NT2/D1 (cell line): ENCODE measurements around the gene SYT15.
"Not testable (repeated sequence)": the region's sequence is repeated elsewhere in the genome, so short reads cannot be mapped to it uniquely, and the experiment has no call there.

ENCODE experiments used
- DNase-seq: peaks from one replicate; pipeline ENCODE4 v3.0.0-alpha.2; 2011; ENCODE audit warnings: low read depth, low spot score
- H3K27me3 ChIP-seq: 2 replicates; pipeline ENCODE4 v1.6.0; 2011; ENCODE audit warnings: mild to moderate bottlenecking; ENCODE audit not compliant: insufficient read length, insufficient read depth
- H3K36me3 ChIP-seq: 2 replicates; pipeline ENCODE4 v1.6.1; 2011; ENCODE audit warnings: mild to moderate bottlenecking, low read length, mixed read lengths; ENCODE audit not compliant: insufficient read depth, insufficient read length
- H3K4me1 ChIP-seq: 2 replicates; pipeline ENCODE4 v1.5.1; 2011; ENCODE audit not compliant: insufficient read depth, insufficient read length
- H3K4me3 ChIP-seq: 2 replicates; pipeline ENCODE4 v1.5.1; 2011; ENCODE audit warnings: low read depth; ENCODE audit not compliant: insufficient read length
- H3K9ac ChIP-seq: 2 replicates; pipeline ENCODE4 v1.6.0; 2011; ENCODE audit warnings: low read depth; ENCODE audit not compliant: insufficient read length
- H3K9me3 ChIP-seq: 2 replicates; pipeline ENCODE4 v1.5.1; 2011; ENCODE audit warnings: mild to moderate bottlenecking, low read length; ENCODE audit not compliant: insufficient read depth
- SUZ12 ChIP-seq: IDR thresholded peaks from 2 replicates; pipeline ENCODE4 v1.6.1; 2011; ENCODE audit not compliant: insufficient read length, insufficient read depth; ENCODE audit errors: extremely low read depth
- YY1 ChIP-seq: IDR thresholded peaks from 2 replicates; pipeline ENCODE4 v1.6.1; 2011; ENCODE audit not compliant: insufficient read length, insufficient read depth
- ZNF274 ChIP-seq: IDR thresholded peaks from 2 replicates; pipeline ENCODE4 v1.6.1; 2011; ENCODE audit warnings: mild to moderate bottlenecking, low read depth, low read length

The SYT15 gene

DNA sequence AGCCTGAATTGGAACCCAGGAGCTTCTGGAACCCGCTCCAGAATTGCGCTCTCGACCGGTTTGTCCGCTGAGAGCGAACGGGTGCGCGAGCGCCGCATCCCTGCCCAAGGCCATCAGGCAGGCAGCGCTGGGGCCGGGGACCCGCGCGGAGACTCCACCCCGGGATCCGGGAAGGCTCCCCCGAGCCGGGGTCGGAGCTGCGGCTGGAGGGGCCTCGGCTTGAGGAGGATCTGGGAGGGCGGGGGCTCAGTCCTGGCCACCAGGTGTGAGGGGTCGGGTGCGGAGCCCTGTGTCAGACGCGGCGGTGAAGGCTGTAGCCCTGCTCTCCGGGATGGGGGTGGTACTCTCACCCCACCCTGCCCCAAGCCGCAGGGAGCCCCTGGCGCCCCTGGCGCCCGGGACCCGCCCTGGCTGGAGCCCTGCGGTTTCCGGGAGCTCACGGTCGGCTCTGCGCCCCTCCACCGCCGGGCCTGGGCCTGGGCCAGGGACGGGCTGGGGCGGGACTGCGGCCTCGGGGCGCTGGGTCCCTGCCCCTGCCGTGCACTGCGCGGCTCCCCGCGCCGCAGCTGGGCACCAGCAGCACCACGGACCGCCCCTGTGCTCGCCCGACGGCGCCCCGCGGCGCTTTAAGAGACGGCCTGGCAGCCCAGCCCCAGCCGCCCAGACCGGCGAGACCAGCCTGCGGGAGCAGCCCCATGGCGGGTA lies at the start of gene SYT15:
Gene SYT15 (plus strand): TSS at position 655 of the 705 bp plus-strand sequence. CDS start 41 bp downstream, at position 696.
- H3K9me3 ChIP-seq, H3K9ac ChIP-seq, H3K4me3 ChIP-seq: not testable (repeated sequence)

DNA sequence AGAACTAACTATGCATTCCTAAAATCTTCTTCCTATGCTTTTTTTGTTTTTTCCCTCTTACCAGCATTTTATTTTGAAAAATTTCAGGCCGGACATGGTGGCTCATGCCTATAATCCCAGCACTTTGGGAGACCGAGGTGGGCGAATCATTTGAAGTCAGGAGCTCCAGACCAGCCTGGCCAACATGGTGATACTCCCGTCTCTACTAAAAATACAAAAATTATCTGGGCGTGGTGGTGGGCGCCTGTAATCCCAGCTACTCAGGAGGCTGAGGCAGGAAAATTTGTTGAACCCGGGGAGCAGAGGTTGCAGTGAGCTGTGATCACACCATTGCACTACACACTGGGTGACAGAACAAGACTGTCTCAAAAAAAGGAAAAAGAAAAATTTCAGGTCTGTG lies 49.2 kb upstream of the SYT15 start:
- not testable (repeated sequence) for H3K9me3 ChIP-seq, H3K27me3 ChIP-seq, H3K4me3 ChIP-seq, H3K36me3 ChIP-seq, H3K4me1 ChIP-seq, H3K9ac ChIP-seq, DNase-seq

More for the DNA sequence above, at the start of gene SYT15:
- not testable (repeated sequence) for H3K36me3 ChIP-seq, H3K4me1 ChIP-seq, DNase-seq, H3K27me3 ChIP-seq

DNA sequence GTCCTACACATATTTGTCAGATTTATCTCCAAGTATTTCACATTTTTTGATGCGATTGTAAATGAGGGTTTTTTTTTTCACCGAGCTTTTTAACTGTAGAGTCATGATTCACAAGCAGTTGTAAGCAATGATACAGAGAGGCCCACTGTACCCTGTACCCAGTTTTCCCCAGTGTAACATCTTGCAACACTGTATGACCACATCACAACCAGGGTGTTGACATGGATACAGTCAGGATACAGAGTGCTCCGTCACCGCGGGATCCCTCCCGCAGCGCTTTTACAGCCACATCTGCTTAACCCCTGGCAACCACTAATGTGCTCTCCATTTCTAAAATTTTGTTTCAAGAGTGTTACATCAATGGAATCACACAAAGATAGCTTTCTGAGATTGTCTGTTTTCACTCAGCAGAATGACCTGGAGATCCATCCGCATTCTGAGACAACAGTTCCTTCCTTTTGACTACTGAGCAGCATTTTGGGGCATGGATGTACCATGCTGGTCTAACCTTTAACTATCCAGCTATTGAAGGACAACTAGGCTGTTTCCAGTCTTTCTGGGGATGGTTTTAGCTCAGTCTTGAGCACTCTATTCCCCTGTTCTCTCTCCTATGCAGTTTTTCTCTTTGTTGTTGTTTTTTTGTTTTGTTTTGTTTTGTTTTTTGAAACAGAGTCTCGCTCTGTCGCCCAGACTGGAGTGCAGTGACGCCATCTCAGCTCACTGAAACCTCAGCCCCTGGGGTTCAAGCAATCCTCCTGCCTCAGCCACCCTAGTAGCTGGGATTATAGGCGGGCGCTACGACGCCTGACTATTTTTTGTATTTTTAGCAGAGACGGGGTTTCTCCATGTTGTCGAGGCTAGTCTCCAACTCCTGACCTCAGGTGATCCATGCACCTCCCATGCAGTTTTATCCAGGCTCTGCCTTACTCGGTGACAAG lies 48.4 kb upstream of the SYT15 start:
- H3K4me3 ChIP-seq, result no peak overlapping the region
- H3K4me1 ChIP-seq, result no peaks in the 10 kb centered on the region
- no peak for TF ChIP-seq YY1
- TF ChIP-seq ZNF274, result no peak
- no peak for TF ChIP-seq SUZ12
- no peaks in the 10 kb centered on the region for H3K27me3 ChIP-seq
- H3K9ac ChIP-seq, result no peak overlapping the region
- H3K9me3 ChIP-seq, result no peaks in the 10 kb centered on the region
- DNase-seq, result no peak
- H3K36me3 ChIP-seq, result no peaks in the 10 kb centered on the region

DNA sequence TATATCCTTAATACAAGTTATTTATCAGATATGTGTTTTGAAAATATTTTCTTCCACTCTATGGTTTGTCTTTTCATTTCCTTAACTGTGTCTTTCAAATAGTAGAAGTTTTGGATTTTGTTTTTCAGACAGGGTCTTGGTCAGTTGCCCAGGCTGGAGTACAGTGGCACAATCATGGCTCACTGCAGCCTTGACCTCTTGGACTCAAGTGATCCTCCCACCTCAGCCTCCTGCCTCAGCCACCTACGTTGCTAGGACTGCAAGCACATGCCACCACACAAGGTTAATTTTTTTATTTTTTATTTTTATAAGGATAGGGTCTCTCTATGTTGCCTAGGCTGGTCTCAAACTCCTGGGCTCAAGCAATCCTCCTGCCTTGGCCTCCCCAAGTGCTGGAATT lies 46.7 kb upstream of the SYT15 start:
- H3K9ac ChIP-seq, H3K27me3 ChIP-seq, H3K9me3 ChIP-seq, H3K36me3 ChIP-seq, DNase-seq, H3K4me1 ChIP-seq, H3K4me3 ChIP-seq: not testable (repeated sequence)

DNA sequence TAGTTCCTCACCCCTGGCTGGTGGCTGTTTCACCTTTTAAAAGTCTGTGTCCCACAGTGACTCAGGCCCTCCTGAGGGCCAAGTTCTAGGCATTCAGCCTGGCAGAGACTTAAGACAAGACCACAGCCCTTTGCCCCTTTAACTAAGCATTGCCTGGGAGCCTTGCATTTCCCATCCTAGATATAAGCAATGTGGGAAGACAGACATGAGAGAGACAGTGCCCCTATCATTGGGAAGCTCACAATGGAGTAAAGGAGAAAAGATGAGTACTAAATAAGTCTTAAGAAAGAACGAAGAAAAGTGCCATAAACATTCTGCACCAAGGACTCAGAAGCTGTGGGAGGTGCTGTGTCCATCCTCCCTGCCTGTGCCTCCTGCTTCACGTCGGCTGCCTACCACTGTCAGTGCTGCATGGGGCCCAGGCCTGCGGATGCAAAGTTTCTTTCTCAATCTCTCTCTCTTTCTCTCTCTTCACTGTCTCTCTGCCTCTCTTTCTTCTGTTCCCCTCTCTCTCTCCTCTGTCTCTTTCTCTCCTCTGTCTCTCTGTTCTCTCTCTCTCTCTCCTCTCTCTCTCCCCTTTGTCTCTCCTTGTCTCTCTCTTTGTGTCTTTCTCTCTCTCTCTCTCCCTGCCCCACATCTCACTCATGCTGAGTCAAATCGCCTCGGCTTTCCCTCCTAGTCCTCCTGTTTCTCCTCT lies 44.0 kb upstream of the SYT15 start:
- Histone ChIP-seq H3K9me3 (no peaks in the 10 kb centered on the region), H3K27me3 (no peaks in the 10 kb centered on the region), H3K9ac (no peak overlapping the region), H3K36me3 (no peaks in the 10 kb centered on the region), H3K4me3 (no peak overlapping the region), H3K4me1 (no peaks in the 10 kb centered on the region)
- no peak for TF ChIP-seq ZNF274
- no peak for TF ChIP-seq SUZ12
- TF ChIP-seq YY1, result no peak
- DNase-seq, result no peak

DNA sequence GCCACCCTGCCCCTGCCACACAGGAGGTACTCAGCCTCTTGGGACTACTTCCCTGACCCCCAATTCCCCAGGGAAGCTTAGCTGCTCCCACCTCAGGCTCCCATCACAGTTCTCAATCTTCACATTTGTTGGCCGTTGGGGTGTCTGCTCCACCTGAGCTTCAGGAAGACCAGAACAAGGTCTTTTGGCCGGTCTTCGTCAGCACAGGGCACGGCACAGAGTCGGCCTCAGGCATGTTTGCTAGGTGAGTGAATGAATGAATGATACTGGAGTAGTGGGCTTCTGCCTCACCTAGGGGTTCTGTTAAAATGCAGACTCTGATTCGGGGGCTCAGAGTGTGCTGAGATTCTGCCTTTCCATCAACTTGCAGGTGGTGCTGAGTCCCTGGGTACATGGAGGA lies 42.8 kb upstream of the SYT15 start:
- no peaks in the 10 kb centered on the region for H3K27me3 ChIP-seq
- no peaks in the 10 kb centered on the region for H3K9me3 ChIP-seq
- DNase-seq, result no peak
- H3K36me3 ChIP-seq, result no peaks in the 10 kb centered on the region
- no peak overlapping the region for H3K9ac ChIP-seq
- no peak for TF ChIP-seq SUZ12
- no peak for TF ChIP-seq ZNF274
- TF ChIP-seq YY1, result no peak
- peaks cover 4% of the 10 kb centered on the region for H3K4me1 ChIP-seq
- H3K4me3 ChIP-seq, result no peak overlapping the region

DNA sequence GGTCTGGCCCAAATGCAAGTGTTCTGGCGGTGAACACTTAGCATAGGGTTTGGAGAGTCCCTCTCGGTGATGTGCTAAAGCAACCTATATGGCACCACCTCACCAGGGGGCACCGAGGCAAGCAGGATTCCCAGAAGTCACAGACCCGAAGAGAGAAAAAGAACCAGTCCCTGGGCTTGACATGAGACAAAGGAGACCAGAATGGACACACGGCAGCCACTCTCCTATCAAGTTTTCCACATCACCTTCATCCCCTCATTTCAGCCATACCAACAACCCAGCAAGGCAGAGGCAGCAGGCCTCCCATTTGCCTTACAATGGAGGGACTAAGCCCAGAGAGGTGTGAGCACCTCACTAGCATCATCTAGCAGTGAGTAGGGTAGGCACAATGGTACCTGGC lies 42.1 kb upstream of the SYT15 start:
- H3K36me3 ChIP-seq, result no peaks in the 10 kb centered on the region
- no peaks in the 10 kb centered on the region for H3K27me3 ChIP-seq
- no peak overlapping the region for H3K9ac ChIP-seq
- no peak for TF ChIP-seq YY1
- no peak for TF ChIP-seq ZNF274
- TF ChIP-seq SUZ12, result no peak
- no peaks in the 10 kb centered on the region for H3K9me3 ChIP-seq
- H3K4me1 ChIP-seq, result peaks cover 4% of the 10 kb centered on the region
- DNase-seq, result no peak
- no peak overlapping the region for H3K4me3 ChIP-seq
